ENCODE data around the gene RNF141. TPM values are rescaled to one million over a fixed set of nuclear protein-coding genes. Genes with fewer than 3 reads are reported as not detected.

Gene RNF141
- total RNA-seq, 1 experiment from 2014 or later = 35.8 TPM

GRCh38 chr11:10529279-10529678 lies 11.7 kb downstream of the RNF141 start:
- ATAC-seq (no peak), DNase-seq (ENCODE audit: low read depth, low spot score) (no peak)
- H3K27me3 ChIP-seq (ENCODE audit: control insufficient read depth, insufficient read depth, low read length) = no peaks in the 10 kb centered on the region
- no peaks in the 10 kb centered on the region for H3K9me3 ChIP-seq (ENCODE audit: control insufficient read depth, insufficient read depth, low read depth, low read length)
- H3K27ac ChIP-seq (ENCODE audit: low read length) = no peak overlapping the region
- H3K36me3 ChIP-seq (ENCODE audit: control insufficient read depth, insufficient read depth, low read length) = 0 out of 2 replicates have a peak, but pooled peaks cover 3% of the 10 kb centered on the region
- ChIA-PET POLR2A (no interaction called here), CTCF (no interaction called here)
- intact Hi-C loops (cut with micrococcal nuclease; ENCODE audit: unreplicated experiment) = no loop called here
- H3K4me1 ChIP-seq (ENCODE audit: control insufficient read depth, insufficient read depth, low read length) = no peaks in the 10 kb centered on the region
- no peak overlapping the region for H3K4me3 ChIP-seq (ENCODE audit: low read depth in 2 of 2, low read length in 2 of 2)
- in situ Hi-C loops (cut with HindIII; ENCODE audit: low pct_unique_long_range_greater_than_20kb, low sequenced_read_pairs) = no loop called here
- TF ChIP-seq POLR2AphosphoS5 (IDR thresholded peaks at IDR 0.05; ENCODE audit: low read depth, low read length) (no peak), SIN3A (IDR thresholded peaks at IDR 0.05; ENCODE audit: borderline replicate concordance, insufficient read depth, low read depth, low read length) (no peak), TCF7L2 (IDR thresholded peaks at IDR 0.05; ENCODE audit: low read depth, low read length) (no peak)
- TF ChIP-seq, protein P1, sequence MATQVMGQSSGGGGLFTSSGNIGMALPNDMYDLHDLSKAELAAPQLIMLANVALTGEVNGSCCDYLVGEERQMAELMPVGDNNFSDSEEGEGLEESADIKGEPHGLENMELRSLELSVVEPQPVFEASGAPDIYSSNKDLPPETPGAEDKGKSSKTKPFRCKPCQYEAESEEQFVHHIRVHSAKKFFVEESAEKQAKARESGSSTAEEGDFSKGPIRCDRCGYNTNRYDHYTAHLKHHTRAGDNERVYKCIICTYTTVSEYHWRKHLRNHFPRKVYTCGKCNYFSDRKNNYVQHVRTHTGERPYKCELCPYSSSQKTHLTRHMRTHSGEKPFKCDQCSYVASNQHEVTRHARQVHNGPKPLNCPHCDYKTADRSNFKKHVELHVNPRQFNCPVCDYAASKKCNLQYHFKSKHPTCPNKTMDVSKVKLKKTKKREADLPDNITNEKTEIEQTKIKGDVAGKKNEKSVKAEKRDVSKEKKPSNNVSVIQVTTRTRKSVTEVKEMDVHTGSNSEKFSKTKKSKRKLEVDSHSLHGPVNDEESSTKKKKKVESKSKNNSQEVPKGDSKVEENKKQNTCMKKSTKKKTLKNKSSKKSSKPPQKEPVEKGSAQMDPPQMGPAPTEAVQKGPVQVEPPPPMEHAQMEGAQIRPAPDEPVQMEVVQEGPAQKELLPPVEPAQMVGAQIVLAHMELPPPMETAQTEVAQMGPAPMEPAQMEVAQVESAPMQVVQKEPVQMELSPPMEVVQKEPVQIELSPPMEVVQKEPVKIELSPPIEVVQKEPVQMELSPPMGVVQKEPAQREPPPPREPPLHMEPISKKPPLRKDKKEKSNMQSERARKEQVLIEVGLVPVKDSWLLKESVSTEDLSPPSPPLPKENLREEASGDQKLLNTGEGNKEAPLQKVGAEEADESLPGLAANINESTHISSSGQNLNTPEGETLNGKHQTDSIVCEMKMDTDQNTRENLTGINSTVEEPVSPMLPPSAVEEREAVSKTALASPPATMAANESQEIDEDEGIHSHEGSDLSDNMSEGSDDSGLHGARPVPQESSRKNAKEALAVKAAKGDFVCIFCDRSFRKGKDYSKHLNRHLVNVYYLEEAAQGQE (IDR thresholded peaks at IDR 0.05; ENCODE audit: insufficient read depth in 1 of 2, low read depth in 2 of 2, low read length in 1 of 2) = no peak
- TF ChIP-seq, protein P2, sequence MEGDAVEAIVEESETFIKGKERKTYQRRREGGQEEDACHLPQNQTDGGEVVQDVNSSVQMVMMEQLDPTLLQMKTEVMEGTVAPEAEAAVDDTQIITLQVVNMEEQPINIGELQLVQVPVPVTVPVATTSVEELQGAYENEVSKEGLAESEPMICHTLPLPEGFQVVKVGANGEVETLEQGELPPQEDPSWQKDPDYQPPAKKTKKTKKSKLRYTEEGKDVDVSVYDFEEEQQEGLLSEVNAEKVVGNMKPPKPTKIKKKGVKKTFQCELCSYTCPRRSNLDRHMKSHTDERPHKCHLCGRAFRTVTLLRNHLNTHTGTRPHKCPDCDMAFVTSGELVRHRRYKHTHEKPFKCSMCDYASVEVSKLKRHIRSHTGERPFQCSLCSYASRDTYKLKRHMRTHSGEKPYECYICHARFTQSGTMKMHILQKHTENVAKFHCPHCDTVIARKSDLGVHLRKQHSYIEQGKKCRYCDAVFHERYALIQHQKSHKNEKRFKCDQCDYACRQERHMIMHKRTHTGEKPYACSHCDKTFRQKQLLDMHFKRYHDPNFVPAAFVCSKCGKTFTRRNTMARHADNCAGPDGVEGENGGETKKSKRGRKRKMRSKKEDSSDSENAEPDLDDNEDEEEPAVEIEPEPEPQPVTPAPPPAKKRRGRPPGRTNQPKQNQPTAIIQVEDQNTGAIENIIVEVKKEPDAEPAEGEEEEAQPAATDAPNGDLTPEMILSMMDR (IDR thresholded peaks at IDR 0.05) = no peak
- BruUV-seq (replicated peaks) = no TSS peak

DNA sequence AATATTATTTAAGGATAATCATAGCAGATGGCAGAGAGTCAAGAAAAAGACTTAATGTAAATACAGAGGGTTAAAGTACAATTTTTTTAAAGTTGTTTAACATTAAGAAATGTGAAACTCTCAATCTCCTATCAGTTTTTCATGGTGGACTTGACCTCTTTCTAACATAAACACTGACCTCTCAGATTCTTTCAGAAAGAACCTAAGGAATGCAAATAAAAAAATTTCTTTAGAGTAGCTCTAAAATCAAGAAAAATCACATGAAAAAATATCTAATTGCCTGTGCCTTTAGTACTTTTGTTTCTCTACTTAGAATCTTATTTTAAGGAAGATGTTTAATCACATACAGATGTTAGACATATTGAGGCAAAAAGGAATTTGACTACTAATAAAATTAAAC lies 12.9 kb downstream of the RNF141 start:
- TF ChIP-seq TCF7L2 (IDR thresholded peaks at IDR 0.05; ENCODE audit: low read depth, low read length) (no peak), POLR2AphosphoS5 (IDR thresholded peaks at IDR 0.05; ENCODE audit: low read depth, low read length) (no peak)
- Histone ChIP-seq H3K36me3 (ENCODE audit: control insufficient read depth, insufficient read depth, low read length) (0 out of 2 replicates have a peak, but pooled peaks cover 3% of the 10 kb centered on the region), H3K27me3 (ENCODE audit: control insufficient read depth, insufficient read depth, low read length) (no peaks in the 10 kb centered on the region), H3K4me3 (ENCODE audit: low read depth in 2 of 2, low read length in 2 of 2) (no peak overlapping the region), H3K27ac (ENCODE audit: low read length) (no peak overlapping the region), H3K4me1 (ENCODE audit: control insufficient read depth, insufficient read depth, low read length) (no peaks in the 10 kb centered on the region), H3K9me3 (ENCODE audit: control insufficient read depth, insufficient read depth, low read depth, low read length) (no peaks in the 10 kb centered on the region)
- POLR2A ChIA-PET = no interaction called here
- ATAC-seq (no peak), DNase-seq (ENCODE audit: low read depth, low spot score) (no peak)
- BruUV-seq (replicated peaks) = no TSS peak
- in situ Hi-C loops (cut with HindIII; ENCODE audit: low pct_unique_long_range_greater_than_20kb, low sequenced_read_pairs) = no loop called here
- intact Hi-C loops (cut with micrococcal nuclease; ENCODE audit: unreplicated experiment) = no loop called here
- CTCF ChIA-PET = no interaction called here

GRCh38 chr11:10526974-10527918 lies 13.7 kb downstream of the RNF141 start:
- no peaks in the 10 kb centered on the region for H3K27me3 ChIP-seq (ENCODE audit: control insufficient read depth, insufficient read depth, low read length)
- TF ChIP-seq, protein P1 (IDR thresholded peaks at IDR 0.05; ENCODE audit: insufficient read depth in 1 of 2, low read depth in 2 of 2, low read length in 1 of 2) = no peak
- no peak for TF ChIP-seq SIN3A (IDR thresholded peaks at IDR 0.05; ENCODE audit: borderline replicate concordance, insufficient read depth, low read depth, low read length)
- TF ChIP-seq, protein P2 (IDR thresholded peaks at IDR 0.05) = no peak
- no peak for TF ChIP-seq POLR2AphosphoS5 (IDR thresholded peaks at IDR 0.05; ENCODE audit: low read depth, low read length)
- no peak for TF ChIP-seq TCF7L2 (IDR thresholded peaks at IDR 0.05; ENCODE audit: low read depth, low read length)
- no peaks in the 10 kb centered on the region for H3K9me3 ChIP-seq (ENCODE audit: control insufficient read depth, insufficient read depth, low read depth, low read length)
- ATAC-seq (peak; percentile 56; the same call in 1 of the 2 replicates), DNase-seq (ENCODE audit: low read depth, low spot score) (no peak)
- no TSS peak for BruUV-seq (replicated peaks)
- H3K27ac ChIP-seq (ENCODE audit: low read length) = no peak overlapping the region
- ChIA-PET CTCF (no interaction called here), POLR2A (interaction anchor here (0.7 kb wide), 1 partner anchor 71 kb away, joined by 4 read pairs; no protein-coding TSS in a partner anchor)
- no peaks in the 10 kb centered on the region for H3K4me1 ChIP-seq (ENCODE audit: control insufficient read depth, insufficient read depth, low read length)
- in situ Hi-C loops (cut with HindIII; ENCODE audit: low pct_unique_long_range_greater_than_20kb, low sequenced_read_pairs) (no loop called here), intact Hi-C loops (cut with micrococcal nuclease; ENCODE audit: unreplicated experiment) (no loop called here)
- no peak overlapping the region for H3K4me3 ChIP-seq (ENCODE audit: low read depth in 2 of 2, low read length in 2 of 2)
- H3K36me3 ChIP-seq (ENCODE audit: control insufficient read depth, insufficient read depth, low read length) = 0 out of 2 replicates have a peak, but pooled peaks cover 3% of the 10 kb centered on the region
